Right lobe of liver (tissue), 4 donors: ENCODE data around the gene TMEM236.

Experiments
- POLR2A ChIP-seq: fragments of 450-650 bp; IDR thresholded peaks from one replicate; pipeline ENCODE4 v1.6.1; 2017; ENCODE audit warnings: antibody characterized with exemption, mild to moderate bottlenecking
- TF ChIP-seq, protein P1 (sequence below), 4 donors: fragments of 200-600 bp in 3 of 4; fragments of 450-650 bp in 1 of 4; IDR thresholded peaks; one replicate each; pipeline versions ENCODE4 v1.5.1 to v1.8.0; 2016 to 2022; ENCODE audit warnings: antibody characterized with exemption in 4 of 4, mild to moderate bottlenecking in 2 of 4
- donor health status: DM: no; HTN: no; CAD: no.
- donor health status: DM: no; HTN: no; CAD: no.
- donor health status: DM: no; HTN: yes; CAD: no.

DNA sequence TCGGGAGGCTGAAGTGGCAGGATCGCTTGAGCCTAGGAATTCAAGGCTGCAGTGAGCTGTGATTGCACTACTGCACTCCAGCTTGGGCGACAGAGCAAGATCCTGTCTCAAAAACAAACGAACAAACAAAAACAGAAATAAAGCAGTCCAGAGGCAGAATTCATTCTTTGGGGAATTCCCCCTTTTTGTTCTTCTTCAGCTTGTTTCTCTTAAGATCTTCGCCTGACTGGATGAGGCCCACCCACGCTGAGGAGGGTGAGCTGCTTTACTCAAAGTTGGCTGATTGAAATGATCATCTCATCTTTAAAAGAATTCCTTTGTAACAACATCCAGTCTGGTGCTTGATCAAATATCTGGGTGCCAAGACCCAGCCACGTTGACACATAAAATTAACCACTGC is 67.8 kb downstream of the TMEM236 start:
- TF ChIP-seq, protein P1, sequence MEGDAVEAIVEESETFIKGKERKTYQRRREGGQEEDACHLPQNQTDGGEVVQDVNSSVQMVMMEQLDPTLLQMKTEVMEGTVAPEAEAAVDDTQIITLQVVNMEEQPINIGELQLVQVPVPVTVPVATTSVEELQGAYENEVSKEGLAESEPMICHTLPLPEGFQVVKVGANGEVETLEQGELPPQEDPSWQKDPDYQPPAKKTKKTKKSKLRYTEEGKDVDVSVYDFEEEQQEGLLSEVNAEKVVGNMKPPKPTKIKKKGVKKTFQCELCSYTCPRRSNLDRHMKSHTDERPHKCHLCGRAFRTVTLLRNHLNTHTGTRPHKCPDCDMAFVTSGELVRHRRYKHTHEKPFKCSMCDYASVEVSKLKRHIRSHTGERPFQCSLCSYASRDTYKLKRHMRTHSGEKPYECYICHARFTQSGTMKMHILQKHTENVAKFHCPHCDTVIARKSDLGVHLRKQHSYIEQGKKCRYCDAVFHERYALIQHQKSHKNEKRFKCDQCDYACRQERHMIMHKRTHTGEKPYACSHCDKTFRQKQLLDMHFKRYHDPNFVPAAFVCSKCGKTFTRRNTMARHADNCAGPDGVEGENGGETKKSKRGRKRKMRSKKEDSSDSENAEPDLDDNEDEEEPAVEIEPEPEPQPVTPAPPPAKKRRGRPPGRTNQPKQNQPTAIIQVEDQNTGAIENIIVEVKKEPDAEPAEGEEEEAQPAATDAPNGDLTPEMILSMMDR (IDR thresholded peaks at IDR 0.05): no peak
- TF ChIP-seq POLR2A: no peak
